GM18502 (cell line): ENCODE results near the gene PSD.

Experiments
- ATAC-seq: cut with Tn5 transposase; IDR thresholded peaks from one replicate; pipeline ENCODE4 v1.9.1; 2021; ENCODE audit warnings: mild to moderate bottlenecking; ENCODE audit not compliant: unreplicated experiment, poor library complexity

The PSD gene

GRCh38 chr10:102449321-102450123 lies 30.9 kb upstream of the PSD start:
- ATAC-seq: peak; percentile 55

GRCh38 chr10:102444851-102445250 lies 26.3 kb upstream of the PSD start:
- no peak for ATAC-seq

- no peak for ATAC-seq
Measured at GRCh38 chr10:102438374-102438773, 19.8 kb upstream of the PSD start.

GRCh38 chr10:102437515-102437914 lies 18.9 kb upstream of the PSD start:
- ATAC-seq: no peak

- no peak for ATAC-seq
Measured at GRCh38 chr10:102436312-102436711, 17.7 kb upstream of the PSD start.

- no peak for ATAC-seq
Measured at GRCh38 chr10:102435529-102436233, 17.1 kb upstream of the PSD start.

GRCh38 chr10:102435133-102435497 lies 16.5 kb upstream of the PSD start:
- no peak for ATAC-seq

GRCh38 chr10:102434394-102435132 lies 16.0 kb upstream of the PSD start:
- no peak for ATAC-seq

- ATAC-seq: no peak
Measured at GRCh38 chr10:102433619-102434046, 15.0 kb upstream of the PSD start.

GRCh38 chr10:102432162-102432950 lies 13.8 kb upstream of the PSD start, which contains the start of gene CUEDC2:
TSS of gene CUEDC2 (minus strand) at chr10:102432574. CDS start at chr10:102425188, 7,386 bp downstream.
- peak; percentile 92 for ATAC-seq

- no peak for ATAC-seq
Measured at GRCh38 chr10:102431452-102432124, 13.0 kb upstream of the PSD start.

- no peak for ATAC-seq
Measured at GRCh38 chr10:102429468-102429867, 10.9 kb upstream of the PSD start.

GRCh38 chr10:102426803-102427287 lies 8.3 kb upstream of the PSD start:
- no peak for ATAC-seq

- no peak for ATAC-seq
Measured at GRCh38 chr10:102425444-102425843, 6.9 kb upstream of the PSD start.

- ATAC-seq: no peak
Measured at GRCh38 chr10:102424916-102425315, 6.3 kb upstream of the PSD start.

GRCh38 chr10:102424145-102424544 lies 5.6 kb upstream of the PSD start:
- ATAC-seq: no peak

- no peak for ATAC-seq
Measured at GRCh38 chr10:102423372-102423968, 4.9 kb upstream of the PSD start.

- ATAC-seq: no peak
Measured at GRCh38 chr10:102422545-102423129, 4.1 kb upstream of the PSD start.
